ENCODE measurements around the gene ZNF783.

DNA sequence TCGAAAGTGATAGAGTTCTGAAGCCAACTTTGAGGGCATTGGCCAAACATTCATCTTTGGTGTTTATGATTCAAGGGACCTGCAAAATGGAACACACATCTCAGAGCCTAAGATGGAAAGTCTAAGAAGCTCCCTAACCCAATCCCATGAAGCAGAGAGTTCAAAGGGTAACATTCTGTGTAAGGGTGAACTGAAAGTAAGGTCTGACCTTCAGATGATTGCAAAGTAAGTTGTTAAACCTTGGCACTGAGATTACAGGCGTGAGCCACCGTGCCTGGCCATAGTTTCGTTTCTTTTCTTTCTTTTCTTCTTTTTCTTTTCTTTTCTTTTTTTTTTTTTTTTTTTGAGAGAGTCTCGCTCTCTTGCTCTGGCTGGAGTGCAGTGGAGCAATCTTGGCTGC is 20.3 kb upstream of the ZNF783 start:
- TF ChIP-seq CTCF (conservative IDR thresholded peaks at IDR 0.05) (no peak), EZH2 (IDR thresholded peaks at IDR 0.05; ENCODE audit: low read depth) (no peak)

All from PC-9 (cell line).